ENCODE measurements around the gene KIF17.

Gene KIF17

DNA sequence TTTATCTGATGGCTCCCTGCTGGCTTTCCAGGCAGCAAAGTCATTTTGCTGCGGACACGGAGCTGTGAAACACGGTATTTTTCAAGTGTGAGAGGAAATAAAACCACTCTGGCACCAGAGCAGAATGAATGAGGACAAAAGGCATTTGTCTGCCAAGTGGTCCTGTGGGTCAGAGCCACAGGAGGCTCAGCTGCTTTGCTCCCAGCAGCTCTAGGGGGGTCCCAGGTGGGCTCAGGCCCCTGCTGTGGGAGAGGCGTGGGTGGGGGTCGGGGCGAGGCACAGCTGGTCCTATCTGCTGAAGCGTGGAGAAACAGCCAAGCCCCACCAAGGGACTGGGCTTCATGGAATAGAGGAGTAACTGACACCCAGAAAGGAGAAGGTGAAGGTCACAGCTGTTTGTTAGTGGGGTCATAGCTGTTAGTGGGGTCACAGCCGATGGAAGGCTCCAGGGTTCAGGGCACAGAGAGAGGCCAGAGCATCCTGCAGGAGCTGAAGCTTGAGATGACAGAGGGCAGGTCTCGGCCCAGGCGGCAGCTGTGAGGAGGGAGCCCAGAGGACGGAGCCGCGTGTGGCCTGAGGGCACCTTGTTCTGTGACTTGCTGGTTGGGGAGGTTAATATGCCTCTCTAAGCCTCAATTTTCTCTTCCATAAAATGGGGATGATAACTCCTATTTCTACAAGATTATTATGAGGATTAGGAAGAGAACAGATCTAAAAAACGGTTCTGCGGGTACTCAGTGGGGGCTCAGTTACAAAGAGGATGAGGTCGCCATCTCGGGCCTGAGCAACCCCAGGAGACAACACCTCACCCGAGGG is 7.1 kb downstream of the KIF17 start:
- in situ Hi-C loops (cut with MboI; ENCODE audit: low sequenced_read_pairs), result no loop called here
- Histone ChIP-seq H3K4me1 (no peaks in the 10 kb centered on the region), H3K27me3 (ENCODE audit: low read depth) (no peaks in the 10 kb centered on the region), H3K36me3 (replicated peaks) (no peaks in the 10 kb centered on the region), H3K9me3 (no peaks in the 10 kb centered on the region), H3K4me3 (no peak overlapping the region)
- no peak for DNase-seq (ENCODE audit: low spot score in 2 of 2)

GRCh38 chr1:20709868-20710267 is 7.9 kb downstream of the KIF17 start:
- in situ Hi-C loops (cut with MboI; ENCODE audit: low sequenced_read_pairs), result no loop called here

GRCh38 chr1:20708891-20709290 is 8.9 kb downstream of the KIF17 start:
- Histone ChIP-seq H3K36me3 (replicated peaks) (no peaks in the 10 kb centered on the region), H3K4me1 (no peaks in the 10 kb centered on the region), H3K9me3 (no peaks in the 10 kb centered on the region), H3K4me3 (no peak overlapping the region), H3K27me3 (ENCODE audit: low read depth) (no peaks in the 10 kb centered on the region)
- in situ Hi-C loops (cut with MboI; ENCODE audit: low sequenced_read_pairs), result no loop called here
- no peak for DNase-seq (ENCODE audit: low spot score in 2 of 2)

More at GRCh38 chr1:20709868-20710267, 7.9 kb downstream of the KIF17 start:
- Histone ChIP-seq H3K4me3 (no peak overlapping the region), H3K9me3 (no peaks in the 10 kb centered on the region), H3K27me3 (ENCODE audit: low read depth) (no peaks in the 10 kb centered on the region), H3K36me3 (replicated peaks) (no peaks in the 10 kb centered on the region), H3K4me1 (no peaks in the 10 kb centered on the region)
- DNase-seq (ENCODE audit: low spot score in 2 of 2), result no peak

DNA sequence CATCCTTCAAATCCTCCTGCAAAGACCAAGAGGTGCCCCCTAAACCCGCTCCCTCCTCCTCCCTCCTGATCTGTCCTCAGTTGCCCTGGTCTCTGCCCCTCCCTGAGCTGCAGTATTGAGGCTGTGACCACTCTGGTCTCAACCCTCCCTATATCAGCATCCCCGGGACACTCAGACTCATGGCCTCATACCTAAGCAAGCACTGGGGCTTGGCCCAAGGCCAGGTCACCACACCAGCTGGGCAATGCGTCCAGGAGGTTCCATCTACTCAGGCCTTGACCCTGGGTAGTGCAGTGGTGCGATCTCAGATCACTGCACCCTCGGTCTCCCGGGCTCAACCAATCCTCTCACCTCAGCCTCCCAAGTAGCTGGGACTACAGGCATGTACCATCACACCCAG is 9.8 kb downstream of the KIF17 start:
- Histone ChIP-seq H3K4me1 (no peaks in the 10 kb centered on the region), H3K9me3 (no peaks in the 10 kb centered on the region), H3K27me3 (ENCODE audit: low read depth) (no peaks in the 10 kb centered on the region), H3K4me3 (no peak overlapping the region), H3K36me3 (replicated peaks) (no peaks in the 10 kb centered on the region)
- DNase-seq (ENCODE audit: low spot score in 2 of 2), result no peak
- in situ Hi-C loops (cut with MboI; ENCODE audit: low sequenced_read_pairs), result no loop called here

- no peak for DNase-seq (ENCODE audit: low spot score in 2 of 2)
- Histone ChIP-seq H3K27me3 (ENCODE audit: low read depth) (no peaks in the 10 kb centered on the region), H3K9me3 (no peaks in the 10 kb centered on the region), H3K4me1 (no peaks in the 10 kb centered on the region), H3K4me3 (no peak overlapping the region), H3K36me3 (replicated peaks) (no peaks in the 10 kb centered on the region)
- in situ Hi-C loops (cut with MboI; ENCODE audit: low sequenced_read_pairs), result no loop called here
Measured at GRCh38 chr1:20706841-20707240, 11.0 kb downstream of the KIF17 start.

- Histone ChIP-seq H3K27me3 (ENCODE audit: low read depth) (no peaks in the 10 kb centered on the region), H3K9me3 (no peaks in the 10 kb centered on the region), H3K4me1 (no peaks in the 10 kb centered on the region), H3K36me3 (replicated peaks) (no peaks in the 10 kb centered on the region), H3K4me3 (no peak overlapping the region)
- in situ Hi-C loops (cut with MboI; ENCODE audit: low sequenced_read_pairs), result no loop called here
- DNase-seq (ENCODE audit: low spot score in 2 of 2), result no peak
Measured at GRCh38 chr1:20705203-20705755, 12.5 kb downstream of the KIF17 start.

GRCh38 chr1:20704390-20705202 is 13.2 kb downstream of the KIF17 start:
- in situ Hi-C loops (cut with MboI; ENCODE audit: low sequenced_read_pairs), result loop anchor here (5.0 kb wide), 1 partner anchor 478 kb away; no protein-coding TSS in a partner anchor
- no peak overlapping the region for H3K4me3 ChIP-seq
- H3K9me3 ChIP-seq, result no peaks in the 10 kb centered on the region
- DNase-seq (ENCODE audit: low spot score in 2 of 2), result no peak
- H3K4me1 ChIP-seq, result no peaks in the 10 kb centered on the region
- no peaks in the 10 kb centered on the region for H3K36me3 ChIP-seq (replicated peaks)
- H3K27me3 ChIP-seq (ENCODE audit: low read depth), result no peaks in the 10 kb centered on the region

- Histone ChIP-seq H3K36me3 (replicated peaks) (no peaks in the 10 kb centered on the region), H3K4me3 (no peak overlapping the region), H3K4me1 (peaks cover 5% of the 10 kb centered on the region), H3K27me3 (ENCODE audit: low read depth) (no peaks in the 10 kb centered on the region), H3K9me3 (no peaks in the 10 kb centered on the region)
- in situ Hi-C loops (cut with MboI; ENCODE audit: low sequenced_read_pairs), result loop anchor here (5.0 kb wide), 1 partner anchor 479 kb away; no protein-coding TSS in a partner anchor
- no peak for DNase-seq (ENCODE audit: low spot score in 2 of 2)
Measured at GRCh38 chr1:20703124-20703756, 14.6 kb downstream of the KIF17 start.

- Histone ChIP-seq H3K4me3 (no peak overlapping the region), H3K9me3 (no peaks in the 10 kb centered on the region), H3K4me1 (peaks cover 9% of the 10 kb centered on the region), H3K27me3 (ENCODE audit: low read depth) (no peaks in the 10 kb centered on the region), H3K36me3 (replicated peaks) (no peaks in the 10 kb centered on the region)
- DNase-seq (ENCODE audit: low spot score in 2 of 2), result no peak
- in situ Hi-C loops (cut with MboI; ENCODE audit: low sequenced_read_pairs), result loop anchor here (5.0 kb wide), 1 partner anchor 480 kb away; no protein-coding TSS in a partner anchor
Measured at GRCh38 chr1:20702416-20702815, 15.4 kb downstream of the KIF17 start.

DNA sequence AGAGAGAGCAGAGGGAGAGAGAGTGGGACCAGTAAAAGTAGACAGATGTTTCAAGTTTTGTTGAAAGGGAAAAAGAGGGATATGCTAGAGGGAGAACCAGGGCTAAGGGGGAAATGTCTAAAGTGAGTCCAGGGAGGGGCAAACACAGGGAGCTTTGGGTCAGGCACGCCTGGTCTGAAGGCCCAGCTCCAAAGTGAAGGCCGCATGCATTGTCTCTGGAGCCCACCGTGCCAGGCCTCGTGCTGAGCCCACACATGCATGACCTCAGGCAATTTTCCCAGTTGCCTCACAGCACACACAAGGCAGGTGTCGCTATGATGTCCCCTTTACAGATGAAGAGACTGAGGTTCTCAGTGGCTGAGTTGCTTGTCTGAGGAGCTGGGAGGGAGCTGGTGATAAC is 16.0 kb downstream of the KIF17 start:
- Histone ChIP-seq H3K9me3 (no peaks in the 10 kb centered on the region), H3K4me1 (peaks cover 15% of the 10 kb centered on the region), H3K27me3 (ENCODE audit: low read depth) (no peaks in the 10 kb centered on the region), H3K4me3 (no peak overlapping the region), H3K36me3 (replicated peaks) (no peaks in the 10 kb centered on the region)
- in situ Hi-C loops (cut with MboI; ENCODE audit: low sequenced_read_pairs), result loop anchor here (5.0 kb wide), 1 partner anchor 480 kb away; no protein-coding TSS in a partner anchor
- no peak for DNase-seq (ENCODE audit: low spot score in 2 of 2)

- no peak for DNase-seq (ENCODE audit: low spot score in 2 of 2)
- Histone ChIP-seq H3K36me3 (replicated peaks) (no peaks in the 10 kb centered on the region), H3K4me1 (peaks cover 15% of the 10 kb centered on the region), H3K27me3 (ENCODE audit: low read depth) (no peaks in the 10 kb centered on the region), H3K9me3 (no peaks in the 10 kb centered on the region), H3K4me3 (no peak overlapping the region)
- in situ Hi-C loops (cut with MboI; ENCODE audit: low sequenced_read_pairs), result loop anchor here (5.0 kb wide), 1 partner anchor 481 kb away; no protein-coding TSS in a partner anchor
Measured at GRCh38 chr1:20701446-20701845, 16.4 kb downstream of the KIF17 start.

DNA sequence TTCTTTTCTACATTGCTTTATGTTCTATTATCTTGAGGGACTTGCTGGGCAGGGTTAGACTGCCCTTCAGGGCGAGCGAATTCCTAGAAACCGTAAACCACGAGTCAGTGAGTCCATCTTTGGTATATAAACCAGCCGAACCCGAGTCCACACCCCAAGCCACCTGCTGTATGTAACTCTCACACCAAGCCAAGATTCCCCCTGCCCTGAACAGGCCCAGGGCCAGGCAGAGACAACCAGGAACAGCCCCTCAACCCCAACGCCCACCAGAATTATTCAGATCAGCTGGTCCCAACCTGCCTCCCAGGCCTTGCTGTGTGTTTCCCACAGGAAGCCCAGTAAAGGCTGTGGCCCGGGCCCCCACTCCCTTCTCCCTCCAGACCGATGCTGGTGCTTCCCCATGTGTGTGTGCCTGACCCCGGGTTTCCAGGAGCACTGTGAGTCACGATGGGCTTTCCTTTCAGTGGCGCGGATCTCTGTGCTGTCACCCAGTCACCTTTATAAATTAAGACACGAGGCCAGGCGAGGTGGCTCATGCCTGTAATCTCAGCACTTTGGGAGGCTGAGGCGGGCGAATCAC is 17.1 kb downstream of the KIF17 start:
- Histone ChIP-seq H3K4me3 (no peak overlapping the region), H3K27me3 (ENCODE audit: low read depth) (no peaks in the 10 kb centered on the region), H3K36me3 (replicated peaks) (no peaks in the 10 kb centered on the region), H3K4me1 (peaks cover 20% of the 10 kb centered on the region), H3K9me3 (no peaks in the 10 kb centered on the region)
- no peak for DNase-seq (ENCODE audit: low spot score in 2 of 2)
- in situ Hi-C loops (cut with MboI; ENCODE audit: low sequenced_read_pairs), result loop anchor here (5.0 kb wide), 1 partner anchor 482 kb away; no protein-coding TSS in a partner anchor

GRCh38 chr1:20699558-20699957 is 18.2 kb downstream of the KIF17 start:
- no peaks in the 10 kb centered on the region for H3K9me3 ChIP-seq
- no peaks in the 10 kb centered on the region for H3K36me3 ChIP-seq (replicated peaks)
- no peaks in the 10 kb centered on the region for H3K27me3 ChIP-seq (ENCODE audit: low read depth)
- in situ Hi-C loops (cut with MboI; ENCODE audit: low sequenced_read_pairs), result no loop called here
- peaks cover 20% of the 10 kb centered on the region for H3K4me1 ChIP-seq
- H3K4me3 ChIP-seq, result no peak overlapping the region
- DNase-seq (ENCODE audit: low spot score in 2 of 2), result no peak

Measured in HAP-1 (cell line).